ENCODE results near the gene SPACA4. TPM values are rescaled to one million over a fixed set of nuclear protein-coding genes. Genes with fewer than 3 reads are reported as not detected.
A peak's percentile ranks its signal among the peaks of the same experiment; 100 is the strongest.

The SPACA4 gene
- total and polyA plus RNA-seq, 9 of the 15 experiments (the other 6 are each of a cell fraction or from before 2014, with no cell fraction given), result not detected

DNA sequence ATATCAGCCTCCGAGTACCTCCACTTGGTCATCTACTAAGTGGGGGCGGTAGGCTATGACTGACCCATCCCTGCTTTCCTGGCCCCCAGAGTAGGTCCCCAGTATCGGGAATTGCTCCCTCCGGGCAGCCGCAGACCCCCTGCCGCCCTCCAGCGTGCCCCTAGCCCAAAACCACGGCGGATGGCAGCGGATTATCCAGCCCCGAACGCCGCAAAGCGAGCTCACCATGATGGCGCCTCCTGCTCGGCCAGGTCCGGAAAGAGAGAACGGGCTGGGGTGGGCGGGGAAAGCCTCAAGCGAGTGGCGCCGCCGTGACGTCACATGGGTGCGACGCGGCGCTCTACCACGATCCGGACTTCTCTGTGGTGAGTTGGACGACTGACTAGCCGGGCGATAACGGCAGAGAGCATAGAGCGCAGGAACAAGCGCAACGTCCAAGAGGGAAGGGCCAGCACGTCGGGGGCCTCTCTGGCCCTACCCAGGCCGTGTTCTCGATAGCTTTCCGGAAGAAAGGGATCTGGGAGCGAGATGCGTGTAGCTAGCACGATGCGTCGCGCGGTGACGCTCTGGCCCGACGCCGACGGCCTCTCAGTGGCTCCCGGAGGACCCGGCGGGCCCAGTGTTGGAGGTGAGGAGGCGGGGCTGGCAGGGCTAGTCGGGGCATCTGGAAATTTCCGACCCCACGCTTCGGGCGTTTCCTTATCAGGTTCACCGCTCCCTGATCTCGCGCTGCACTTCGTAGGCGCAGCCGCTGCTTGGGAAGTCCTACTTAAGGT lies 12.6 kb downstream of the SPACA4 start, which contains the start of the genes RPL18 and SPHK2 (continued):
- TF ChIP-seq FOXP1 (CRISPR knock-in tag; IDR thresholded peaks at IDR 0.05) (peak; percentile 49; the same call in 1 of the 2 replicates), TCFL5 (CRISPR knock-in tag; conservative IDR thresholded peaks at IDR 0.05) (no peak), NEUROD1 (IDR thresholded peaks at IDR 0.05; ENCODE audit: borderline replicate concordance, low read depth, low read length, partially characterized antibody) (peak; percentile 56), JUND (IDR thresholded peaks at IDR 0.05; ENCODE audit: borderline replicate concordance, low read depth, low read length) (peak; percentile 79), JUND (tag; IDR thresholded peaks at IDR 0.05; ENCODE audit: borderline replicate concordance, low read depth, low read length) (peak; percentile 55; the same call in 1 of the 3 replicates), TCF3 (CRISPR knock-in tag; IDR thresholded peaks at IDR 0.05) (peak; percentile 43; the same call in 1 of the 2 replicates), TBP (optimal IDR thresholded peaks at IDR 0.05; ENCODE audit: low read depth, low read length) (no peak), BHLHE40 (IDR thresholded peaks at IDR 0.05; ENCODE audit: low read length) (peak; percentile 58), PHB2 (IDR thresholded peaks at IDR 0.05; ENCODE audit: low read depth) (no peak), ZBTB8A (IDR thresholded peaks at IDR 0.05; ENCODE audit: partially characterized antibody) (no peak), TSC22D4 (tag; IDR thresholded peaks at IDR 0.05) (no peak), PCBP2 (IDR thresholded peaks at IDR 0.05; ENCODE audit: low read depth, low read length, poor library complexity, severe bottlenecking) (no peak), TEAD1 (CRISPR knock-in tag; IDR thresholded peaks at IDR 0.05) (no peak; a peak in 2 of 4 replicates), ZNF3 (CRISPR knock-in tag; IDR thresholded peaks at IDR 0.05) (no peak), ZNF133 (CRISPR knock-in tag; IDR thresholded peaks at IDR 0.05) (no peak), ZNF696 (CRISPR knock-in tag; conservative IDR thresholded peaks at IDR 0.05) (no peak), MEF2D (tag; conservative IDR thresholded peaks at IDR 0.05; ENCODE audit: low read depth) (no peak)
- TF ChIP-seq, protein P1, sequence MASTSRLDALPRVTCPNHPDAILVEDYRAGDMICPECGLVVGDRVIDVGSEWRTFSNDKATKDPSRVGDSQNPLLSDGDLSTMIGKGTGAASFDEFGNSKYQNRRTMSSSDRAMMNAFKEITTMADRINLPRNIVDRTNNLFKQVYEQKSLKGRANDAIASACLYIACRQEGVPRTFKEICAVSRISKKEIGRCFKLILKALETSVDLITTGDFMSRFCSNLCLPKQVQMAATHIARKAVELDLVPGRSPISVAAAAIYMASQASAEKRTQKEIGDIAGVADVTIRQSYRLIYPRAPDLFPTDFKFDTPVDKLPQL (IDR thresholded peaks at IDR 0.05; ENCODE audit: extremely low read depth, insufficient read length), result no peak
- TF ChIP-seq, protein P2, sequence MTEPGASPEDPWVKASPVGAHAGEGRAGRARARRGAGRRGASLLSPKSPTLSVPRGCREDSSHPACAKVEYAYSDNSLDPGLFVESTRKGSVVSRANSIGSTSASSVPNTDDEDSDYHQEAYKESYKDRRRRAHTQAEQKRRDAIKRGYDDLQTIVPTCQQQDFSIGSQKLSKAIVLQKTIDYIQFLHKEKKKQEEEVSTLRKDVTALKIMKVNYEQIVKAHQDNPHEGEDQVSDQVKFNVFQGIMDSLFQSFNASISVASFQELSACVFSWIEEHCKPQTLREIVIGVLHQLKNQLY (CRISPR knock-in tag; conservative IDR thresholded peaks at IDR 0.05), result no peak
- TF ChIP-seq, protein P3, sequence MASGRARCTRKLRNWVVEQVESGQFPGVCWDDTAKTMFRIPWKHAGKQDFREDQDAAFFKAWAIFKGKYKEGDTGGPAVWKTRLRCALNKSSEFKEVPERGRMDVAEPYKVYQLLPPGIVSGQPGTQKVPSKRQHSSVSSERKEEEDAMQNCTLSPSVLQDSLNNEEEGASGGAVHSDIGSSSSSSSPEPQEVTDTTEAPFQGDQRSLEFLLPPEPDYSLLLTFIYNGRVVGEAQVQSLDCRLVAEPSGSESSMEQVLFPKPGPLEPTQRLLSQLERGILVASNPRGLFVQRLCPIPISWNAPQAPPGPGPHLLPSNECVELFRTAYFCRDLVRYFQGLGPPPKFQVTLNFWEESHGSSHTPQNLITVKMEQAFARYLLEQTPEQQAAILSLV (tag; IDR thresholded peaks at IDR 0.05), result no peak
- TF ChIP-seq, protein P4, sequence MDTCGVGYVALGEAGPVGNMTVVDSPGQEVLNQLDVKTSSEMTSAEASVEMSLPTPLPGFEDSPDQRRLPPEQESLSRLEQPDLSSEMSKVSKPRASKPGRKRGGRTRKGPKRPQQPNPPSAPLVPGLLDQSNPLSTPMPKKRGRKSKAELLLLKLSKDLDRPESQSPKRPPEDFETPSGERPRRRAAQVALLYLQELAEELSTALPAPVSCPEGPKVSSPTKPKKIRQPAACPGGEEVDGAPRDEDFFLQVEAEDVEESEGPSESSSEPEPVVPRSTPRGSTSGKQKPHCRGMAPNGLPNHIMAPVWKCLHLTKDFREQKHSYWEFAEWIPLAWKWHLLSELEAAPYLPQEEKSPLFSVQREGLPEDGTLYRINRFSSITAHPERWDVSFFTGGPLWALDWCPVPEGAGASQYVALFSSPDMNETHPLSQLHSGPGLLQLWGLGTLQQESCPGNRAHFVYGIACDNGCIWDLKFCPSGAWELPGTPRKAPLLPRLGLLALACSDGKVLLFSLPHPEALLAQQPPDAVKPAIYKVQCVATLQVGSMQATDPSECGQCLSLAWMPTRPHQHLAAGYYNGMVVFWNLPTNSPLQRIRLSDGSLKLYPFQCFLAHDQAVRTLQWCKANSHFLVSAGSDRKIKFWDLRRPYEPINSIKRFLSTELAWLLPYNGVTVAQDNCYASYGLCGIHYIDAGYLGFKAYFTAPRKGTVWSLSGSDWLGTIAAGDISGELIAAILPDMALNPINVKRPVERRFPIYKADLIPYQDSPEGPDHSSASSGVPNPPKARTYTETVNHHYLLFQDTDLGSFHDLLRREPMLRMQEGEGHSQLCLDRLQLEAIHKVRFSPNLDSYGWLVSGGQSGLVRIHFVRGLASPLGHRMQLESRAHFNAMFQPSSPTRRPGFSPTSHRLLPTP (IDR thresholded peaks at IDR 0.05; ENCODE audit: borderline replicate concordance, extremely low read depth, insufficient read length), result no peak
- TF ChIP-seq, protein P5, sequence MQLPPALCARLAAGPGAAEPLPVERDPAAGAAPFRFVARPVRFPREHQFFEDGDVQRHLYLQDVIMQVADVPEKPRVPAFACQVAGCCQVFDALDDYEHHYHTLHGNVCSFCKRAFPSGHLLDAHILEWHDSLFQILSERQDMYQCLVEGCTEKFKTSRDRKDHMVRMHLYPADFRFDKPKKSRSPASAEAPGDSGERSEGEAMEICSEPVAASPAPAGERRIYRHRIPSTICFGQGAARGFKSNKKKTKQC (CRISPR knock-in tag; IDR thresholded peaks at IDR 0.05), result 0 out of 2 replicates have a peak, but pooled peaks have one; percentile 48
